GM23248 (cell line): ENCODE data around the gene CDK10.

Experiments
- EZH2 ChIP-seq: fragments of 200-600 bp; sonication (generic); IDR thresholded peaks from 2 replicates; pipeline ENCODE4 v1.6.1; 2018; ENCODE audit warnings: antibody characterized with exemption, mild to moderate bottlenecking; ENCODE audit not compliant: insufficient read depth, poor library complexity, severe bottlenecking
- EZH2phosphoT487 ChIP-seq: fragments of 200-600 bp; sonication (generic); IDR thresholded peaks from 2 replicates; pipeline ENCODE4 v1.6.1; 2018; ENCODE audit warnings: antibody characterized with exemption, moderate library complexity, mild to moderate bottlenecking, low read depth; ENCODE audit not compliant: insufficient read depth

DNA sequence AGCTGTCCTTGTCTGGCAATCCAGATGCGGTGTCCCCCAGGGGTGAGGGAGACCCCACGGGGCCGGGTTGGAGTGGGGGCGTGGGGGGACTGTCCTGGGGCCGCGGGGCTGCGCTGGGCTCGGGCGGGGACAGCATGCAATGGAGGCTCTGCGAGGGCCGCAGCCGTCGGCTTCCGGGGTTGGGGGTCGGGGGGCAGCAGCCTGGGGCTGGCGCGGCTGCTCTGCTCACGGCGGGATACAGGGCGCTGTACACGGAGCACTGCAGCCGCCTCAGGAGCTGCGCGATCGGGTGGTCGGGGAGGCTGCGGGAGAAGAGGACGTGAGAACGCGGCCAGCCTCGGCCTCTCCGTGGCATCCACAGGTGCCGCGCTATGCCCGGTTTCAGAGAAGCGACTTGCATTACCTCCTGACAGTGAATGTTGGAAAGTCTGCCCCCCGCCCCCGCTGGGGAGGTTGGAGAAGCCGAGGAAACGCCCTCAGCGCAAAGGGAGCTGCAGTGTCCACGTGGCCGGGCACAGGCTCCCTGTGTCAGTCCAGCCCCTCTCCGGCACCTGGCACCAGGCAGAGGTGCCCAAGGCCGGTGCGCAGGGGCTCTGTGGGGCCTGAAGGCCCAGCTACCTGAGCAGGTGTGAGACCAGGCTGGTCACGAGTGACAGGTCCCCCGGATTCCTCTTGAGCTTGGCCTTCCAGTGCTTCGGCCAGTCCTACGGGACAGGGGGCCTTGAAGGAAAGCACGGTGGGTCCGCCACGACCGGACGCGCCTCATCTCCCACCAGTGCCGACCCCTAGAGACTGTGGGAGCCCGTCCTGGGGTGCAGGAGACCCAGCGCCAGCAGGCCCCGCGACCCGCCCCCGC, 24.4 kb downstream of the CDK10 start:
- TF ChIP-seq EZH2phosphoT487 (no peak), EZH2 (no peak)
